Stimulated activated CD8-positive, alpha-beta memory T cell treated with anti-CD3 and anti-CD28 coated beads, Interleukin-15, amount 100 ng/mL, for 1 hour (primary cell): Measurements from ENCODE around the gene LY6G6F.

Experiments used
- DNase-seq: peaks from one replicate; pipeline ENCODE4 v3.0.0-alpha.2; 2020; ENCODE audit warnings: low read depth

Gene LY6G6F

DNA sequence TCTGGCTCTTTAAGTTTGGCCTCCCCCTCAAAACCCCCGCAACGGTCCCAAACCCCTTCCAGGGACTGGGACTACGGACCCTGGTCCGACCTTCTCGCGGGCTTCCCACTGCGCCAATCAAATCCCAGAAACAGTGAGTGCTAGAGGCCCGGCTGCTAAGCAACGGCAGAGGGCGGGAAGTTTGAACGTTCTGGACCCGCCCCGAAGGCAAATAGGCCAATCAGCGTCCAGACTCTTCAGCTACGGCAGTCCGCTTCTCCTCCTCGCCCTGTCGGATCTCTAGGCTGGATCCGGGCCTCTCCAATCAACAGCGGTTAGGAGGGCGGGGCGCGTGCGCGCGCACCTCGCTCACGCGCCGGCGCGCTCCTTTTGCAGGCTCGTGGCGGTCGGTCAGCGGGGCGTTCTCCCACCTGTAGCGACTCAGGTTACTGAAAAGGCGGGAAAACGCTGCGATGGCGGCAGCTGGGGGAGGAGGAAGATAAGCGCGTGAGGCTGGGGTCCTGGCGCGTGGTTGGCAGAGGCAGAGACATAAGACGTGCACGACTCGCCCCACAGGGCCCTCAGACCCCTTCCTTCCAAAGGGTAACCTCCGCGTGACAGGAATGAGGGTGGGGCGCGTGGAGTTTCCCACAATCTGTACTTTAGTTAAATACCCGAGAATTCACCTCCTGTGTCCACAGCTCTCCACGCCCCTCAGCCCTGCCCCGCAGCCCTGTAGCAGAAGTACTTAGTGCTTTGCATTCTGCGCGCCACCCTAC is 33.2 kb downstream of the LY6G6F start, which contains the start of gene MSH5:
MSH5 (plus strand) TSS at position 367 of the 758 bp plus-strand sequence. CDS start 462 bp downstream, outside the sequence.
- peak; percentile 88 for DNase-seq

GRCh38 chr6:31740397-31741223 is 33.9 kb downstream of the LY6G6F start:
- no peak for DNase-seq

- no peak for DNase-seq
These were observed 35.1 kb downstream of the LY6G6F start for GRCh38 chr6:31741815-31742214.

GRCh38 chr6:31742894-31743293 is 36.2 kb downstream of the LY6G6F start:
- no peak for DNase-seq

GRCh38 chr6:31744422-31744821 is 37.8 kb downstream of the LY6G6F start:
- DNase-seq, result no peak

- DNase-seq, result no peak
These were observed 42.8 kb downstream of the LY6G6F start for GRCh38 chr6:31749301-31750036.

GRCh38 chr6:31750411-31751022 is 43.9 kb downstream of the LY6G6F start:
- no peak for DNase-seq

DNA sequence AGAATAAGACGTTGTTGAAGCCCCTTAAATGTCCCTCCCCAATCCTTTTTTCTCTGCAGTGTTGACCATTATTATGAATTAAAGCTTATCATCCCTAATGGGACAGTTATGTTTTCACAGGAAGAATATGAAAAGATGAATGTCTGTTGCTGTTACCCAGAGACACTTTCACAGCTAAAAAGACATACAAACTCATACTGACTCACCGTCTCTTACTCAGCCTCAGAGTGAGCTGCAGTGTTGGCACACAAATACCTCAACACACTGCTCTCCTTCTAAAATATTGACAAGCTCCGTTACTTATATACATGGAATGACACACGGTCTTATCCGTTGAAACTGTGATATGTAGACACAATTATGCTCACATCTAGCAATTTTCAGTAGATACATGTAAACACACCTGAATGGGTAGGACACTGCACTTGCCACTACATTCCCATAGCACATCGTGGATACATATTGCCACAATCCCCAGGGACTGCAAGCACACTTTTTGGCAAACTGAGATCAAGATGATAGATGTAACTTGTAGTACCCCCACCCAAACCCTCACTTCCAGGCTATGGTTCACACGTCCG is 46.2 kb downstream of the LY6G6F start:
- DNase-seq, result no peak

DNA sequence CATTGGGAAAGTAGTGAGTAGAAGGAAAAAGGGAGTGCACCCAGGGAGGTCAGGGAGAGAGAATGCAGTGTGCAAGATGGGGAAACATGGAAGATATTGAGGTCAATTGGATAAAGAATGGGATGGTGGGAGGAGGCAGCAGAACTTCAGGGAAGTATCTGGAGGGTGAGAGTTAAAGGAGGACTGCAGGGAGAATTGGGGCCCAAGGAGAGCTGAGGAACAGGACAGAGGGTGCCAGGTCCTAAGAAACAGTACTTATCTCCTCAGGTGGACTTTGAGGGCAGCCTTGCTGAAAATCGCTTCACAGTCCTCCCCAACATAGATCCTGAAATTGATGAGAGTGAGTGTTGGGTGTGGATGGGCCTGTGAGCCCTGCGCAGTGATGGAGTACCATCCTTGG is 51.6 kb downstream of the LY6G6F start:
- DNase-seq, result no peak
